K562 (cell line): ENCODE data around the gene BBS1. TPM values are rescaled to one million over a fixed set of nuclear protein-coding genes. Genes with fewer than 3 reads are reported as not detected.

Experiments
- BDP1 ChIP-seq: IDR thresholded peaks from 3 replicates; pipeline ENCODE4 v1.6.1; 2011; ENCODE audit not compliant: insufficient read length, insufficient read depth
- CHD7 ChIP-seq: fragments of 200-600 bp; sonication (generic); IDR thresholded peaks from one replicate; pipeline ENCODE4 v1.6.1; 2012; ENCODE audit warnings: mild to moderate bottlenecking, low read depth, low read length, inconsistent platforms
- CREBBP ChIP-seq: IDR thresholded peaks from one replicate; pipeline ENCODE4 v1.6.1; 2012; ENCODE audit warnings: low read depth, mild to moderate bottlenecking, control low read depth, inconsistent platforms, low read length
- EP400 ChIP-seq: fragments of 450-650 bp; IDR thresholded peaks from 2 replicates; pipeline ENCODE4 v1.6.1; 2017; ENCODE audit warnings: antibody characterized with exemption, mild to moderate bottlenecking, moderate library complexity
- FUS ChIP-seq: fragments of 200-400 bp; formaldehyde crosslinking; optimal IDR thresholded peaks from 2 replicates; pipeline ENCODE3; 2017; ENCODE audit warnings: low read depth, low read length
- GTF2E2 ChIP-seq: fragments of 200-800 bp; sonication (Bioruptor generic); IDR thresholded peaks from 2 replicates; pipeline ENCODE4 v1.6.1; 2016; ENCODE audit warnings: missing genetic modification characterization, missing compliant biosample characterization
- RBM25 ChIP-seq: fragments of 200-400 bp; formaldehyde crosslinking; IDR thresholded peaks from 2 replicates; pipeline ENCODE4 v1.6.1; 2018; ENCODE audit warnings: low read length, low read depth, moderate library complexity; ENCODE audit not compliant: severe bottlenecking
- RHOXF2B ChIP-seq: fragments of 250-450 bp; sonication (Bioruptor Pico); conservative IDR thresholded peaks from 2 replicates; pipeline ENCODE4 v1.5.1; 2021
- SRSF1 ChIP-seq: fragments of 200-400 bp; formaldehyde crosslinking; IDR thresholded peaks from 2 replicates; pipeline ENCODE4 v1.6.1; 2017; ENCODE audit warnings: mild to moderate bottlenecking, low read depth, low read length, moderate library complexity
- ZNF324 ChIP-seq: fragments of 250-450 bp; sonication (Bioruptor Pico); IDR thresholded peaks from 2 replicates; pipeline ENCODE4 v1.4.0; 2020; ENCODE audit warnings: mild to moderate bottlenecking
- ZNF444 ChIP-seq: fragments of 250-450 bp; sonication (Bioruptor Pico); IDR thresholded peaks from 2 replicates; pipeline ENCODE4 v1.4.0; 2020; ENCODE audit warnings: mild to moderate bottlenecking, moderate library complexity
- polyA plus RNA-seq, 8 experiments: library from polyadenylated mRNA; depleted of rRNA in 4 of 8; stranded (reverse) in 5 of 8; unstranded in 3 of 8; fragments of >200 nt; fragmentation: Nextera tagmentation in 2 of 8; fragmentation: Illumina TruSeq in 1 of 8; extraction: Ambion mirVana in 2 of 8; extraction: Trizol in 1 of 8; gene quantifications; 2 replicates each; pipeline versions ENCODE4 v1.2.1 to v1.2.3, GENCODE V29; 2011 to 2014; ENCODE audit warnings: inconsistent platforms in 1 of 8, missing spikeins in 1 of 8
- total RNA-seq, 7 experiments: library from RNA; depleted of rRNA in 6 of 7; stranded (reverse); fragments of >200 nt in 6 of 7; fragmentation: Illumina TruSeq in 2 of 7; extraction: Trizol in 2 of 7; gene quantifications; 2 replicates each; pipeline versions ENCODE4 v1.2.1 to v1.2.3, GENCODE V29; 2011 to 2021; ENCODE audit warnings: low replicate concordance in 1 of 7
- TF ChIP-seq, protein P1 (sequence below): sonication (generic); formaldehyde crosslinking; IDR thresholded peaks from 2 replicates; pipeline ENCODE4 v1.8.0; 2022; ENCODE audit warnings: missing genetic modification reagents, mild to moderate bottlenecking, moderate library complexity, borderline replicate concordance
- TF ChIP-seq, protein P2 (sequence below), 2 experiments: IDR thresholded peaks; 2 replicates each; pipeline ENCODE4 v1.6.1; 2011; ENCODE audit warnings: borderline replicate concordance in 1 of 2, control low read depth in 1 of 2, low read depth in 1 of 2, low read length in 1 of 2, mild to moderate bottlenecking in 1 of 2, mixed read lengths in 1 of 2, moderate library complexity in 1 of 2; ENCODE audit not compliant: insufficient read depth in 1 of 2, insufficient read length in 1 of 2, poor library complexity in 1 of 2, severe bottlenecking in 1 of 2; ENCODE audit errors: extremely low read depth in 1 of 2

Gene BBS1
- total and polyA plus RNA-seq, 9 of the 15 experiments (the other 6 are each of a cell fraction or from before 2014, with no cell fraction given) = 9.0 to 19.8 (median 12.1) TPM

- TF ChIP-seq ZNF324 (CRISPR knock-in tag) = no peak
- TF ChIP-seq RBM25 = peak; percentile 80
- no peak for TF ChIP-seq GTF2E2 (tag)
- no peak for TF ChIP-seq RHOXF2B (CRISPR knock-in tag)
- TF ChIP-seq BDP1 = no peak
- TF ChIP-seq FUS = peak; percentile 36
- TF ChIP-seq ZNF444 (CRISPR knock-in tag) = no peak
- TF ChIP-seq CHD7 = no peak
- TF ChIP-seq SRSF1 = no peak
- TF ChIP-seq CREBBP = no peak
- peak; percentile 79 for TF ChIP-seq EP400
- TF ChIP-seq, protein P1, sequence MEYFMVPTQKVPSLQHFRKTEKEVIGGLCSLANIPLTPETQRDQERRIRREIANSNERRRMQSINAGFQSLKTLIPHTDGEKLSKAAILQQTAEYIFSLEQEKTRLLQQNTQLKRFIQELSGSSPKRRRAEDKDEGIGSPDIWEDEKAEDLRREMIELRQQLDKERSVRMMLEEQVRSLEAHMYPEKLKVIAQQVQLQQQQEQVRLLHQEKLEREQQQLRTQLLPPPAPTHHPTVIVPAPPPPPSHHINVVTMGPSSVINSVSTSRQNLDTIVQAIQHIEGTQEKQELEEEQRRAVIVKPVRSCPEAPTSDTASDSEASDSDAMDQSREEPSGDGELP (CRISPR knock-in tag) = peak; percentile 97
- TF ChIP-seq, protein P2, sequence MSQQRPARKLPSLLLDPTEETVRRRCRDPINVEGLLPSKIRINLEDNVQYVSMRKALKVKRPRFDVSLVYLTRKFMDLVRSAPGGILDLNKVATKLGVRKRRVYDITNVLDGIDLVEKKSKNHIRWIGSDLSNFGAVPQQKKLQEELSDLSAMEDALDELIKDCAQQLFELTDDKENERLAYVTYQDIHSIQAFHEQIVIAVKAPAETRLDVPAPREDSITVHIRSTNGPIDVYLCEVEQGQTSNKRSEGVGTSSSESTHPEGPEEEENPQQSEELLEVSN (IDR thresholded peaks at IDR 0.05; ENCODE audit: borderline replicate concordance in 1 of 2, extremely low read depth in 1 of 2, insufficient read depth in 1 of 2, insufficient read length in 1 of 2, low read depth in 1 of 2, low read length in 1 of 2, poor library complexity in 1 of 2, severe bottlenecking in 1 of 2) = peak; percentile 26 to 33
These were observed 35.4 kb downstream of the BBS1 start, which contains the start of gene ZDHHC24 (continued) for GRCh38 chr11:66545701-66546367.
